HepG2 (cell line): Measurements from ENCODE around the gene THRA. TPM values are rescaled to one million over a fixed set of nuclear protein-coding genes. Genes with fewer than 3 reads are reported as not detected.

Experiments
- CENPX ChIP-seq: sonication (generic); formaldehyde crosslinking; IDR thresholded peaks from 2 replicates; pipeline ENCODE4 v1.9.0; 2021; ENCODE audit warnings: mild to moderate bottlenecking, missing genetic modification reagents, moderate library complexity
- GFI1 ChIP-seq: sonication (generic); formaldehyde crosslinking; IDR thresholded peaks from 2 replicates; pipeline ENCODE4 v1.5.0; 2020; ENCODE audit warnings: missing genetic modification reagents, mild to moderate bottlenecking, borderline replicate concordance
- HDAC6 ChIP-seq: fragments of 200-600 bp; sonication (generic); IDR thresholded peaks from 2 replicates; pipeline ENCODE4 v1.7.0; 2017; ENCODE audit warnings: mild to moderate bottlenecking, antibody characterized with exemption, low read length, low read depth
- HMGA1 ChIP-seq: sonication (generic); formaldehyde crosslinking; conservative IDR thresholded peaks from 2 replicates; pipeline ENCODE4 v1.4.0; 2020; ENCODE audit warnings: missing genetic modification reagents
- IKZF4 ChIP-seq: sonication (generic); formaldehyde crosslinking; IDR thresholded peaks from 2 replicates; pipeline ENCODE4 v1.5.1; 2020; ENCODE audit warnings: borderline replicate concordance, mild to moderate bottlenecking, low read depth, missing genetic modification reagents; ENCODE audit errors: not compliant biosample characterization
- JUND ChIP-seq: sonication (generic); formaldehyde crosslinking; IDR thresholded peaks from 2 replicates; pipeline ENCODE4 v1.8.0; 2022; ENCODE audit warnings: mild to moderate bottlenecking, missing genetic modification reagents
- MXD1 ChIP-seq: sonication (generic); formaldehyde crosslinking; IDR thresholded peaks from 2 replicates; pipeline ENCODE4 v1.4.0; 2020; ENCODE audit warnings: mild to moderate bottlenecking, missing genetic modification reagents
- POLR2AphosphoS5 ChIP-seq: IDR thresholded peaks from 2 replicates; pipeline ENCODE4 v1.6.1; 2012; ENCODE audit warnings: low read depth, low read length
- RERE ChIP-seq: IDR thresholded peaks from 2 replicates; pipeline ENCODE4 v1.6.1; 2016; ENCODE audit warnings: low read depth, missing genetic modification reagents, missing compliant biosample characterization
- RFX3 ChIP-seq: IDR thresholded peaks from 2 replicates; pipeline ENCODE4 v1.6.1; 2016; ENCODE audit warnings: missing biosample characterization, missing genetic modification reagents
- SP1 ChIP-seq, 2 experiments: fragments of 450-650 bp in 1 of 2; sonication (generic) in 1 of 2; formaldehyde crosslinking in 1 of 2; IDR thresholded peaks; 2 replicates each; pipeline versions ENCODE4 v1.4.0 to v1.6.1; 2016 to 2020; ENCODE audit warnings: missing genetic modification reagents in 1 of 2
- THYN1 ChIP-seq: sonication (generic); formaldehyde crosslinking; IDR thresholded peaks from 2 replicates; pipeline ENCODE4 v1.8.1; 2023; ENCODE audit warnings: low read depth, mild to moderate bottlenecking, moderate library complexity, missing genetic modification reagents, borderline replicate concordance
- TOPORS ChIP-seq: sonication (generic); formaldehyde crosslinking; IDR thresholded peaks from 2 replicates; pipeline ENCODE4 v1.8.0; 2023; ENCODE audit warnings: mild to moderate bottlenecking, missing genetic modification reagents
- YEATS2 ChIP-seq: sonication (generic); formaldehyde crosslinking; IDR thresholded peaks from 2 replicates; pipeline ENCODE4 v1.4.0; 2020; ENCODE audit warnings: missing genetic modification reagents, borderline replicate concordance
- YEATS4 ChIP-seq: sonication (generic); formaldehyde crosslinking; IDR thresholded peaks from 2 replicates; pipeline ENCODE4 v1.4.0; 2020; ENCODE audit warnings: missing genetic modification reagents, borderline replicate concordance
- ZBTB3 ChIP-seq: sonication (generic); formaldehyde crosslinking; IDR thresholded peaks from 2 replicates; pipeline ENCODE4 v1.4.0; 2020; ENCODE audit warnings: low read depth, mild to moderate bottlenecking, moderate library complexity, missing genetic modification reagents, borderline replicate concordance
- ZFP1 ChIP-seq: IDR thresholded peaks from 2 replicates; pipeline ENCODE4 v1.6.1; 2016
- ZNF10 ChIP-seq: sonication (generic); formaldehyde crosslinking; IDR thresholded peaks from 2 replicates; pipeline ENCODE4 v1.4.0; 2020; ENCODE audit warnings: mild to moderate bottlenecking, low read depth, missing genetic modification reagents, borderline replicate concordance
- ZNF530 ChIP-seq: sonication (generic); formaldehyde crosslinking; IDR thresholded peaks from 2 replicates; pipeline ENCODE4 v1.5.0; 2020; ENCODE audit warnings: low read depth, mild to moderate bottlenecking, missing genetic modification reagents
- ZNF616 ChIP-seq: sonication (generic); formaldehyde crosslinking; IDR thresholded peaks from 2 replicates; pipeline ENCODE4 v1.5.0; 2020; ENCODE audit warnings: low read depth, mild to moderate bottlenecking, missing genetic modification reagents
- ZNF672 ChIP-seq: sonication (generic); formaldehyde crosslinking; IDR thresholded peaks from 2 replicates; pipeline ENCODE4 v1.8.1; 2022; ENCODE audit warnings: missing genetic modification reagents
- ZNF766 ChIP-seq: sonication (generic); formaldehyde crosslinking; IDR thresholded peaks from 2 replicates; pipeline ENCODE4 v1.5.0; 2020; ENCODE audit warnings: missing genetic modification reagents, borderline replicate concordance
- ZNF788 ChIP-seq: sonication (generic); formaldehyde crosslinking; IDR thresholded peaks from 2 replicates; pipeline ENCODE4 v1.5.0; 2020; ENCODE audit warnings: mild to moderate bottlenecking, missing genetic modification reagents, borderline replicate concordance
- ZNF891 ChIP-seq: sonication (generic); formaldehyde crosslinking; IDR thresholded peaks from 2 replicates; pipeline ENCODE4 v1.5.0; 2020; ENCODE audit warnings: mild to moderate bottlenecking, missing genetic modification reagents
- ZSCAN29 ChIP-seq: sonication (generic); formaldehyde crosslinking; conservative IDR thresholded peaks from 2 replicates; pipeline ENCODE4 v1.4.0; 2020; ENCODE audit warnings: mild to moderate bottlenecking, missing genetic modification reagents
- polyA plus RNA-seq, 8 experiments: library from polyadenylated mRNA; depleted of rRNA in 3 of 8; stranded (reverse) in 7 of 8; unstranded in 1 of 8; fragments of >200 nt; fragmentation: Illumina TruSeq in 4 of 8; extraction: Trizol in 4 of 8; gene quantifications; 2 replicates each; pipeline versions ENCODE4 v1.2.1 to v1.2.3, GENCODE V29; 2011 to 2016; ENCODE audit warnings: low read depth in 4 of 8, missing spikeins in 1 of 8, mixed read lengths in 1 of 8; ENCODE audit not compliant: insufficient read depth in 1 of 8
- total RNA-seq, 5 experiments: library from RNA; depleted of rRNA; stranded (reverse); fragments of >200 nt; fragmentation: Illumina TruSeq; extraction: Trizol; gene quantifications; 2 replicates each; pipeline ENCODE4 v1.2.3, GENCODE V29; 2016; ENCODE audit warnings: low read depth in 1 of 5

THRA gene
- total and polyA plus RNA-seq, 2 of the 13 experiments (the other 11 are each of a cell fraction or from before 2014, with no cell fraction given): 8.0 to 9.9 TPM

GRCh38 chr17:40113110-40113906 lies 50.5 kb downstream of the THRA start (continued):
- peak; percentile 88 for TF ChIP-seq ZNF788
- no peak; the same call in 1 of the 2 replicates for TF ChIP-seq RERE (CRISPR knock-in tag)
- TF ChIP-seq RFX3: no peak
- TF ChIP-seq SP1 (IDR thresholded peaks at IDR 0.05): no peak
- peak; percentile 52 for TF ChIP-seq SP1 (CRISPR knock-in tag; IDR thresholded peaks at IDR 0.05)
- TF ChIP-seq TOPORS (CRISPR knock-in tag): peak; percentile 8; the same call in 1 of the 2 replicates
- no peak for TF ChIP-seq GFI1
- peak; percentile 93; the same call in 1 of the 2 replicates for TF ChIP-seq MXD1 (CRISPR knock-in tag)
- TF ChIP-seq ZNF766 (CRISPR knock-in tag): peak; percentile 95
- 0 out of 2 replicates have a peak, but pooled peaks have one; percentile 17 for TF ChIP-seq ZNF891
- peak; percentile 66; the same call in 1 of the 2 replicates for TF ChIP-seq ZBTB3 (CRISPR knock-in tag)
- TF ChIP-seq JUND (CRISPR knock-in tag): 0 out of 2 replicates have a peak, but pooled peaks have one; percentile 16
- peak; percentile 37 for TF ChIP-seq IKZF4
- peak; percentile 87 for TF ChIP-seq YEATS2
- TF ChIP-seq HDAC6: no peak
- TF ChIP-seq THYN1 (CRISPR knock-in tag): peak; percentile 86; the same call in 1 of the 2 replicates
- TF ChIP-seq ZNF10 (CRISPR knock-in tag): no peak
- no peak for TF ChIP-seq HMGA1
- no peak for TF ChIP-seq ZNF530 (CRISPR knock-in tag)
- TF ChIP-seq ZNF672 (CRISPR knock-in tag): peak; percentile 58; the same call in 1 of the 2 replicates
- no peak for TF ChIP-seq ZNF616
- TF ChIP-seq ZSCAN29 (CRISPR knock-in tag): no peak; the same call in 1 of the 2 replicates
- peak; percentile 99 for TF ChIP-seq YEATS4
- peak; percentile 71 for TF ChIP-seq POLR2AphosphoS5
- peak; percentile 21; the same call in 1 of the 2 replicates for TF ChIP-seq ZFP1 (CRISPR knock-in tag)
- TF ChIP-seq CENPX (CRISPR knock-in tag): no peak
